ENCODE measurements around the gene INPP5D.

- TF ChIP-seq CTCF (conservative IDR thresholded peaks at IDR 0.05) (no peak), EZH2 (IDR thresholded peaks at IDR 0.05; ENCODE audit: low read depth) (no peak)
Measured at GRCh38 chr2:233184669-233185068, 124.5 kb downstream of the INPP5D start.

Data from PC-9 (cell line).